HFFc6 (cell line): ENCODE data around the gene CHST2. TPM values are rescaled to one million over a fixed set of nuclear protein-coding genes. Genes with fewer than 3 reads are reported as not detected.

Experiments used
- DNase-seq: peaks from one replicate; pipeline ENCODE4 v3.0.0-alpha.2; 2018
- H3K27ac Mint-ChIP-seq: 2 replicates; pipeline ENCODE4 v1.8.0; 2020; ENCODE audit warnings: mild to moderate bottlenecking, mixed read lengths
- H3K27me3 Mint-ChIP-seq: 2 replicates; pipeline ENCODE4 v1.8.0; 2021; ENCODE audit warnings: mild to moderate bottlenecking, moderate library complexity, mixed read lengths; ENCODE audit not compliant: insufficient read depth
- H3K36me3 Mint-ChIP-seq: 2 replicates; pipeline ENCODE4 v1.8.0; 2021; ENCODE audit warnings: low read depth, mixed read lengths
- H3K4me1 Mint-ChIP-seq: 2 replicates; pipeline ENCODE4 v1.8.0; 2020; ENCODE audit warnings: low read depth, mixed read lengths
- H3K4me3 Mint-ChIP-seq: 2 replicates; pipeline ENCODE4 v1.8.0; 2020; ENCODE audit warnings: mild to moderate bottlenecking, moderate library complexity, mixed read lengths
- H3K9me3 Mint-ChIP-seq: 2 replicates; pipeline ENCODE4 v1.8.0; 2020; ENCODE audit warnings: mild to moderate bottlenecking, mixed read lengths
- CTCF ChIP-seq: fragments of 200-600 bp; sonication (generic); IDR thresholded peaks from 2 replicates; pipeline ENCODE4 v1.5.0; 2021; ENCODE audit warnings: antibody characterized with exemption, mild to moderate bottlenecking
- total RNA-seq, 6 experiments: library from RNA; stranded (reverse); fragmentation: NEBNext Ultra II Directional; extraction: Animal tissue kit (Norgen Biotek cat#: 25700); gene quantifications; 2 replicates in 1 of 6; 3 replicates in 5 of 6; pipeline ENCODE4 v1.2.3, GENCODE V29; 2021

Gene CHST2
- total RNA-seq, 6 experiments from 2014 or later, result 2.6 to 4.3 (median 3.8) TPM

- Mint-ChIP-seq H3K4me3 (no peak overlapping the region), H3K4me1 (no peaks in the 10 kb centered on the region), H3K36me3 (peaks cover 4% of the 10 kb centered on the region; the same call in 1 of the 2 replicates), H3K27me3 (peaks cover 10% of the 10 kb centered on the region), H3K9me3 (peaks cover 11% of the 10 kb centered on the region), H3K27ac (no peak overlapping the region)
- no peak for DNase-seq
- no peak for TF ChIP-seq CTCF
These were observed 9.2 kb upstream of the CHST2 start for GRCh38 chr3:143110371-143110770.

DNA sequence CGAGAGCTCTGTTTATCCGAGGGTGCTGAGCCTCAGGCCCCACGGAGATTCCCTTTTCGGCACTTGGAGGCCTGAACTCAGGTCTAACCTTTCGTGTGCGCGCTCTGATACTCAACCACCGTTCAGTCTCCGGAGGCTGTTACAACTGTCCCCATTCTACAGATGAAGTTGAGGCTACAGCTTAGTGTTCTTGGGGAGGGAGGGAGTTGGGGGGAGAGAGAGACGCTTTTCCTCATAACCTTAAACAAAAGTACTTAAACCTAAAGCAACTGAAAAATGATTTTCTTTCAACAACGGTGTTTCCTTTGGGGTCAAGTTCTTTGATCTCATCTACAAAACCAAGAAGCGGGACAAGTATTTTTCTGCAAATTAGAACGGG, 952 bp upstream of the CHST2 start:
- H3K4me3 Mint-ChIP-seq, result peak overlapping the region; percentile 89
- TF ChIP-seq CTCF, result no peak
- peaks cover 18% of the 10 kb centered on the region; the same call in 1 of the 2 replicates for H3K4me1 Mint-ChIP-seq
- H3K27me3 Mint-ChIP-seq, result peaks cover 17% of the 10 kb centered on the region
- no peaks in the 10 kb centered on the region for H3K36me3 Mint-ChIP-seq
- no peak for DNase-seq
- peak overlapping the region; percentile 55 for H3K27ac Mint-ChIP-seq
- no peaks in the 10 kb centered on the region for H3K9me3 Mint-ChIP-seq

DNA sequence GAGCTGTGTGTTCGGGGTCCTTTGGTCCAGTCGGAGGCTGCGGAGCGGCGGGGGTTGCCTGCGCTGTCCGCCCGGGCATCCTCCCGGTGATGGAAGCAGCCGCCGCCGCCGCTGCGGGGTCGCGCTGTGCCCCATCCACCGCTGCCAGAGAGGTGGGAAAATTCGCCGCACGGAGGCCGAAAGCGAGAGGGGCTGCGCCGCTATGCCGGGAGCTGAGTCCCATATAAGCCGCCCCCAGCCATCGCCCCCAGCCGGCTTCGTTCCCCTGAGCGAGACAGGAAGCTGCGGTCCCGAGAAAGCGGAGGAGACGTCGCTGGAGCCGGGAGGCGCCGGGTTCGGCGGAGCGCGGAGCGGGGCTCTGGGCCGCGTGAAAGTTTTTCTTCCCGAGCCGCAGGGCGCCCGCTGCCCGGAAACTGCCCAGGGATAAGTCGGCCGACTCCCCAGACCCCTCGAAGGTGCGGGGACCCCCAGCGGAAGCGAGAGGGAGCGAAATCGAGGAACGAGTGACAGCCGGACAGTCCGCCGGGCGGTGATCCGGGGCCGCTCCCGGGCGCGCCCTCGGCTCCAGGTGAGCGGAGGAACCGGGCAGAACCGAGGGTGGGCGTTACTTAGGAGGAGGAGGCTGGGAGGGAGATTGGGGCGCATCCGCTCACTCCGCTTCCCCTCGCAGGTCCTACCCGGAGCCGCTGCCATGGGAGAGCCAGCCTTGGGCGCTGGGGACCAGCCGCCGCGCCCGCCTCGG, 574 bp downstream of the CHST2 start:
- Mint-ChIP-seq H3K36me3 (no peaks in the 10 kb centered on the region), H3K9me3 (no peaks in the 10 kb centered on the region), H3K27me3 (peaks cover 11% of the 10 kb centered on the region), H3K4me1 (peaks cover 30% of the 10 kb centered on the region), H3K27ac (no peak overlapping the region), H3K4me3 (peak overlapping the region; percentile 89)
- DNase-seq, result no peak
- no peak for TF ChIP-seq CTCF

DNA sequence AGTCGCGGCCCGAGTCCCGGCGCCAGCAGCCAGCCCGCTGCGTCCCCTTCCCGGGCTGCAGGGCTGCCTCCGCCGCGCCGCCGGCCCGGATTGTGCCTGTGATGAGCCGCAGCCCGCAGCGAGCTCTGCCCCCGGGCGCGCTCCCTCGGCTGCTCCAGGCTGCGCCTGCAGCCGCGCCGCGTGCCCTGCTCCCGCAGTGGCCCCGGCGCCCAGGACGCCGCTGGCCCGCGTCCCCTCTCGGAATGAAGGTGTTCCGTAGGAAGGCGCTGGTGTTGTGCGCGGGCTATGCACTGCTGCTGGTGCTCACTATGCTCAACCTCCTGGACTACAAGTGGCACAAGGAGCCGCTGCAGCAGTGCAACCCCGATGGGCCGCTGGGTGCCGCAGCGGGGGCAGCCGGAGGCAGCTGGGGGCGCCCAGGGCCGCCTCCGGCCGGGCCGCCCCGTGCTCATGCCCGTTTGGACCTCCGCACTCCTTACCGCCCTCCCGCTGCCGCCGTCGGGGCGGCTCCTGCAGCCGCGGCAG, 1.2 kb downstream of the CHST2 start:
- Mint-ChIP-seq H3K4me3 (peak overlapping the region; percentile 62; the same call in 1 of the 2 replicates), H3K4me1 (peaks cover 36% of the 10 kb centered on the region), H3K9me3 (no peaks in the 10 kb centered on the region), H3K27ac (no peak overlapping the region), H3K27me3 (peaks cover 12% of the 10 kb centered on the region), H3K36me3 (no peaks in the 10 kb centered on the region)
- DNase-seq, result peak; percentile 17
- TF ChIP-seq CTCF, result no peak

DNA sequence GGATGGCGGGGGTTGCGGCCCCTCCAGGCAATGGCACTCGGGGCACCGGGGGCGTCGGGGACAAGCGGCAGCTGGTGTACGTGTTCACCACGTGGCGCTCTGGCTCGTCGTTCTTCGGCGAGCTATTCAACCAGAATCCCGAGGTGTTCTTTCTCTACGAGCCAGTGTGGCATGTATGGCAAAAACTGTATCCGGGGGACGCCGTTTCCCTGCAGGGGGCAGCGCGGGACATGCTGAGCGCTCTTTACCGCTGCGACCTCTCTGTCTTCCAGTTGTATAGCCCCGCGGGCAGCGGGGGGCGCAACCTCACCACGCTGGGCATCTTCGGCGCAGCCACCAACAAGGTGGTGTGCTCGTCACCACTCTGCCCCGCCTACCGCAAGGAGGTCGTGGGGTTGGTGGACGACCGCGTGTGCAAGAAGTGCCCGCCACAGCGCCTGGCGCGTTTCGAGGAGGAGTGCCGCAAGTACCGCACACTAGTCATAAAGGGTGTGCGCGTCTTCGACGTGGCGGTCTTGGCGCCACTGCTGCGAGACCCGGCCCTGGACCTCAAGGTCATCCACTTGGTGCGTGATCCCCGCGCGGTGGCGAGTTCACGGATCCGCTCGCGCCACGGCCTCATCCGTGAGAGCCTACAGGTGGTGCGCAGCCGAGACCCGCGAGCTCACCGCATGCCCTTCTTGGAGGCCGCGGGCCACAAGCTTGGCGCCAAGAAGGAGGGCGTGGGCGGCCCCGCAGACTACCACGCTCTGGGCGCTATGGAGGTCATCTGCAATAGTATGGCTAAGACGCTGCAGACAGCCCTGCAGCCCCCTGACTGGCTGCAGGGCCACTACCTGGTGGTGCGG, 1.9 kb downstream of the CHST2 start:
- no peak overlapping the region for H3K27ac Mint-ChIP-seq
- peaks cover 36% of the 10 kb centered on the region for H3K4me1 Mint-ChIP-seq
- no peaks in the 10 kb centered on the region for H3K9me3 Mint-ChIP-seq
- TF ChIP-seq CTCF, result peak; percentile 84
- H3K27me3 Mint-ChIP-seq, result peaks cover 8% of the 10 kb centered on the region; the same call in 1 of the 2 replicates
- H3K36me3 Mint-ChIP-seq, result no peaks in the 10 kb centered on the region
- peak overlapping the region; percentile 62 for H3K4me3 Mint-ChIP-seq
- DNase-seq, result peak; percentile 68
